GM10266 (cell line): ENCODE measurements around the gene CEP112.

Experiments
- DNase-seq: peaks from one replicate; pipeline ENCODE4 v3.0.0; 2012; ENCODE audit errors: extremely low spot score
- CTCF ChIP-seq: IDR thresholded peaks from 2 replicates; pipeline ENCODE4 v1.5.1; 2012; ENCODE audit warnings: mild to moderate bottlenecking, low read depth; ENCODE audit not compliant: control insufficient read depth, insufficient read depth; ENCODE audit errors: missing control alignments

Gene CEP112

GRCh38 chr17:65588181-65588808, 603.6 kb downstream of the CEP112 start:
- DNase-seq: no peak
- TF ChIP-seq CTCF: no peak

GRCh38 chr17:65587534-65588180, 604.3 kb downstream of the CEP112 start:
- DNase-seq: no peak
- TF ChIP-seq CTCF: no peak

- no peak for TF ChIP-seq CTCF
- no peak for DNase-seq
These were observed 605.0 kb downstream of the CEP112 start for GRCh38 chr17:65586899-65587298.
